NB4 (cell line): Measurements from ENCODE around the gene ACMSD.

Experiments used
- DNase-seq: peaks from one replicate; pipeline ENCODE4 v3.0.0; 2010; ENCODE audit warnings: low read depth
- H3K4me3 ChIP-seq: one replicate; pipeline ENCODE4 v1.5.1; 2011; ENCODE audit warnings: mild to moderate bottlenecking, low read depth, low read length, moderate library complexity
- CTCF ChIP-seq: IDR thresholded peaks from one replicate; pipeline ENCODE4 v1.5.1; 2012; ENCODE audit warnings: low read depth, low read length
- MAX ChIP-seq: IDR thresholded peaks from 2 replicates; pipeline ENCODE4 v1.6.1; 2011; ENCODE audit warnings: low read depth, low read length
- MYC ChIP-seq: IDR thresholded peaks from 2 replicates; pipeline ENCODE4 v1.6.1; 2011; ENCODE audit warnings: low read depth, low read length
- POLR2A ChIP-seq: IDR thresholded peaks from 2 replicates; pipeline ENCODE4 v1.6.1; 2011; ENCODE audit warnings: mild to moderate bottlenecking; ENCODE audit not compliant: insufficient read length; ENCODE audit errors: extremely low read depth

ACMSD gene

GRCh38 chr2:134865067-134865787, 26.8 kb downstream of the ACMSD start:
- TF ChIP-seq POLR2A (no peak), MAX (no peak), CTCF (no peak), MYC (no peak)
- DNase-seq, result no peak
- H3K4me3 ChIP-seq, result no peak overlapping the region

GRCh38 chr2:134866498-134867099, 28.2 kb downstream of the ACMSD start:
- H3K4me3 ChIP-seq, result no peak overlapping the region
- no peak for DNase-seq
- TF ChIP-seq CTCF, result no peak
- TF ChIP-seq MAX, result no peak
- TF ChIP-seq POLR2A, result no peak
- TF ChIP-seq MYC, result no peak

GRCh38 chr2:134869946-134870736, 31.7 kb downstream of the ACMSD start:
- no peak for DNase-seq
- TF ChIP-seq MAX (no peak), CTCF (no peak), POLR2A (no peak)
- H3K4me3 ChIP-seq, result no peak overlapping the region

DNA sequence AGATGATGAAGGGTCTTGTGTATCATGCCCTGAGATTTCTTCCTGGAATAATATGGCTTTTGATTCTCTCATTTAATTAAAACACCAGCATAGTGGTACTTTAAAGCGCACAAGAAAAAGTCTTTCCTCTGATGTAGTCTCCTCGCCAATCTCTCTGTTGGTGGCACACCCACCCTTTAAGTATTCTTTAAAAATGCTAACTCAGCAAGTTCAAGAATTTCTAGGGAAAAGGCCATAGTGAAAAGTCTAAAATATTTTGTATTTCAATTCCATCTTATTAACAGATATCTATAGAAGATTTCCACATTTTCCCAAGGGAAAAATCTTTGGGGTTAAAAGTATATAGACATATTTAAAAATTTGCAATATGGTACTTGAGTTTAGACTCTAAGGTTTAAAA, 34.7 kb downstream of the ACMSD start:
- TF ChIP-seq MAX (no peak), POLR2A (no peak), MYC (no peak), CTCF (no peak)
- H3K4me3 ChIP-seq, result no peak overlapping the region
- DNase-seq, result no peak

- no peak overlapping the region for H3K4me3 ChIP-seq
- DNase-seq, result no peak
- TF ChIP-seq POLR2A (no peak), MYC (no peak), CTCF (no peak), MAX (no peak)
Observed at GRCh38 chr2:134875309-134875708, 36.9 kb downstream of the ACMSD start.
